ENCODE data around the gene DVL2.

Gene DVL2

GRCh38 chr17:7279448-7279847 lies 45.1 kb upstream of the DVL2 start:
- TF ChIP-seq CTCF (conservative IDR thresholded peaks at IDR 0.05) = no peak
- H3K27ac ChIP-seq = no peak overlapping the region

DNA sequence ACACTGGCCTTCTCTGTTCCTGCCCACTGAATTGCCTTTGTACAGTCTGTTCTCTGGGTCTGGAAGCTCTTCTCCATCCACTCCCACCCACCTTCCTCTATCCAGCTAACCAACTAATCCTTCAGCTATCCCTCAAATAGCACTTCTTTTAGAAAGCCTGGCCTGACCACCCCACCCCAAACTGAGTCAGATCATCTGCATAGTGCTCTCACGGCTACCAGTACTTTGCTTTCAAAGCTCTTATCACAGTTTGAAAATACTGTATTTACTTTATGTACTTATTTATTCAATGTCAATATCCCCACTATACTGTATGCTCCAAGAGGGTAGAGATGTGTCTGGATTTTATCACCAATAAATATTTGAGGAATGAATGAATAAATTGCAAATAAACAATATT lies 32.5 kb upstream of the DVL2 start:
- no peak overlapping the region for H3K27ac ChIP-seq
- TF ChIP-seq CTCF (conservative IDR thresholded peaks at IDR 0.05) = no peak

GRCh38 chr17:7263801-7264078 lies 29.4 kb upstream of the DVL2 start:
- TF ChIP-seq CTCF (conservative IDR thresholded peaks at IDR 0.05) = no peak
- peak overlapping the region; percentile 91 for H3K27ac ChIP-seq

DNA sequence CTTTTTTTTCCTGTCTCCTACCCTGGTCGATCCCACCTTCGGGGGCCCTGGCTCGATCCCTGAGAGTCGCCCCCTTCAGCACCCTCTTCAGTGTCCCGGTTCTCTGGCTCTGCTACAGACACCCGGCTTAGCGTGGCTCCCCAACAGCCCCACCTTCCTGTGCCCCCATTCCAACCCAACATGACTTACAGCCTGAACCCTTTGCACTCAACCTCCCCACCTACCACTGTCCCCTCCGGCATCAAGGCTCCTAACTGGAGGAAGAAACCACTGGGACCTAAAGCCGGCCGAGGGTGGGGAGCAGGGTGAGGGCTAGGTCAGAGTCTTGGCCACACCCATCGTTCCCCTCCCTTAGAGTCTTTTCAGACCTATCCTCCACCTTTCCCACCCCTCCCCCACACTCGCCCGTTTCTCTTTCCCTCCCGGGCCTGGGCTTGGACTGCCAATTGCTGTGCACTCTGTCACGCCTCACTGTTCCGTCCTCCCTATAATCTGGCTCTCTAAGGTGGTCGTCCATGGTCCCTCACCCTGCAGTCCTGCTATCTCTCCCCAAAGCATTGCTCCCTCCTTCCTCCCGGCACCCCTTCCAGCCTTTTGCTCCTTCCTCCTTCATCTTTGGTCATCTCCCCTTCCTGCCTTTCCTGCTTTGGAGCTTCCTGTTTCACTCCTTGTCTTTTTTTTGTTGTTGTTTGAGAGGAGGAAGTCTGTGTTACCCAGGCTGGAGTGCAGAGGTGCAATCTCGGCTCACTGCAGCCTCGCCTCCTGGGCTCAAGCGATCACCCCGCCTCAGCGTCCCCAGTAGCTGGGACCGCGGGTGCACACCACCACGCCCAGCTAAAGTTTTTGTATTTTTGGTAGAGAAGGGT lies 28.9 kb upstream of the DVL2 start:
- TF ChIP-seq CTCF (conservative IDR thresholded peaks at IDR 0.05) = no peak
- H3K27ac ChIP-seq = peak overlapping the region; percentile 91

- H3K27ac ChIP-seq = peak within 1 kb of the TSS; percentile 91
- TF ChIP-seq CTCF (conservative IDR thresholded peaks at IDR 0.05) = no peak
These were observed 28.0 kb upstream of the DVL2 start, which contains the start of gene CLDN7 for GRCh38 chr17:7262192-7262934. CLDN7 (minus strand) TSS chr17:7262478; CDS start chr17:7262043, 435 bp downstream.

- peak overlapping the region; percentile 91 for H3K27ac ChIP-seq
- TF ChIP-seq CTCF (conservative IDR thresholded peaks at IDR 0.05) = no peak
These were observed 27.3 kb upstream of the DVL2 start for GRCh38 chr17:7261379-7262191.

Data from VCaP (cell line).